OCI-LY7 (cell line): ENCODE measurements around the gene MCF2L2.

Experiments used
- EZH2phosphoT487 ChIP-seq: fragments of 200-600 bp; sonication (generic); IDR thresholded peaks from 2 replicates; pipeline ENCODE4 v1.6.1; 2018; ENCODE audit warnings: low read depth, borderline replicate concordance, mild to moderate bottlenecking, mixed run types, antibody characterized with exemption, low read length, moderate library complexity, mixed read lengths
- TF ChIP-seq, protein P1 (sequence below): fragments of 200-600 bp; sonication (generic); conservative IDR thresholded peaks from 2 replicates; pipeline ENCODE4 v1.5.1; 2014; ENCODE audit warnings: mild to moderate bottlenecking, antibody characterized with exemption, low read length, moderate library complexity, mixed read lengths

DNA sequence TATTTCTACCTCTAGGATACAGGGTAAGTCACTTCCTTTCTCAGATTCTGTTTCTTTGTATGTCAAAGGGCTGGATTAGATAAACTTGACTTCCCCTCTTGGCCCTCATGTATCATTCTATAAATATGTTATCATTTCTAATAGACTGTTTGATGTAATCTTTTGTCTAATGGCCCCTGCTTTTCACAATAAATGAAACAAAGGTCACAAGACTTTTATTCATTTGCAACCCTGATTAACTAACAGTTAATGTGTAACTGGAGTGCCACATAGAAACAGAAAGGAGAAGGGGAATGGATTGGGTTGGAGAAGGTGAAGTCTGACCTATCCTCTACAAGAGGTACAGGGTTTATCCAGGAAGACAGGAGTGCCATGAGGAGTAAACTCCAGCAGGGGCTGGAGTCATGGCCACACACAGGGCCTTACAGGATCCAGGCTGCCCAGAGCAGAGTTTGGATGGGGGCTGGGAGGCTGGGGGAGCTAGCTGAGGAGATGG lies 183.4 kb downstream of the MCF2L2 start:
- TF ChIP-seq, protein P1, sequence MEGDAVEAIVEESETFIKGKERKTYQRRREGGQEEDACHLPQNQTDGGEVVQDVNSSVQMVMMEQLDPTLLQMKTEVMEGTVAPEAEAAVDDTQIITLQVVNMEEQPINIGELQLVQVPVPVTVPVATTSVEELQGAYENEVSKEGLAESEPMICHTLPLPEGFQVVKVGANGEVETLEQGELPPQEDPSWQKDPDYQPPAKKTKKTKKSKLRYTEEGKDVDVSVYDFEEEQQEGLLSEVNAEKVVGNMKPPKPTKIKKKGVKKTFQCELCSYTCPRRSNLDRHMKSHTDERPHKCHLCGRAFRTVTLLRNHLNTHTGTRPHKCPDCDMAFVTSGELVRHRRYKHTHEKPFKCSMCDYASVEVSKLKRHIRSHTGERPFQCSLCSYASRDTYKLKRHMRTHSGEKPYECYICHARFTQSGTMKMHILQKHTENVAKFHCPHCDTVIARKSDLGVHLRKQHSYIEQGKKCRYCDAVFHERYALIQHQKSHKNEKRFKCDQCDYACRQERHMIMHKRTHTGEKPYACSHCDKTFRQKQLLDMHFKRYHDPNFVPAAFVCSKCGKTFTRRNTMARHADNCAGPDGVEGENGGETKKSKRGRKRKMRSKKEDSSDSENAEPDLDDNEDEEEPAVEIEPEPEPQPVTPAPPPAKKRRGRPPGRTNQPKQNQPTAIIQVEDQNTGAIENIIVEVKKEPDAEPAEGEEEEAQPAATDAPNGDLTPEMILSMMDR: no peak
- TF ChIP-seq EZH2phosphoT487: no peak
